Motor neuron (in vitro differentiated cells): ENCODE data around the gene PEX6. TPM values are rescaled to one million over a fixed set of nuclear protein-coding genes. Genes with fewer than 3 reads are reported as not detected.
"Not testable (repeated sequence)": the region's sequence is repeated elsewhere in the genome, so short reads cannot be mapped to it uniquely, and the experiment has no call there.

Experiments used
- ATAC-seq, 8 experiments: fragments of 200-7000 bp; cut with Tn5 transposase; replicated peaks in 6 of 8; 2 replicates each; pipeline ENCODE4 v1.8.0; 2021; ENCODE audit warnings: mild to moderate bottlenecking in 8 of 8, moderate library complexity in 8 of 8
- H3K27ac ChIP-seq, 2 donors: fragments of 250-450 bp; sonication (Bioruptor Pico); 2 replicates each; pipeline ENCODE4 v1.9.0; 2021; ENCODE audit warnings: antibody characterized with exemption in 2 of 2, mild to moderate bottlenecking in 2 of 2, moderate library complexity in 1 of 2
- H3K4me1 ChIP-seq, 2 donors: fragments of 250-450 bp; sonication (Bioruptor Pico); replicated peaks in 1 of 2; 2 replicates each; pipeline ENCODE4 v1.6.1; 2021; ENCODE audit warnings: antibody characterized with exemption in 2 of 2, mild to moderate bottlenecking in 2 of 2, moderate library complexity in 1 of 2
- H3K4me3 ChIP-seq, 5 donors: fragments of 250-450 bp; sonication (Bioruptor Pico); 2 replicates each; pipeline ENCODE4 v1.9.0; 2021; ENCODE audit warnings: antibody characterized with exemption in 5 of 5, mild to moderate bottlenecking in 5 of 5, moderate library complexity in 4 of 5
- WGBS, 10 experiments: fragments of 450-650 bp; shearing (Covaris generic); methylation state at CpG; one replicate each; pipeline ENCODE4 v1.0.0; 2022; 5-methylcytosine and 5-hydroxymethylcytosine counted together
- in situ Hi-C, 9 experiments: fragments of 400-800 bp; cut with MboI; loops; one replicate each; pipeline ENCODE4 v1.15.0; 2021; ENCODE audit warnings: low sequenced_read_pairs in 9 of 9, low pct_unique_long_range_greater_than_20kb in 2 of 9; ENCODE audit not compliant: unreplicated experiment in 9 of 9
- total RNA-seq, 8 experiments: library from RNA; unstranded; fragments of 300-600 nt; gene quantifications; 2 replicates each; pipeline versions ENCODE4 v1.2.3 to v1.2.4, GENCODE V29; 2022

The PEX6 gene
- total RNA-seq, 8 experiments from 2014 or later, result 8.6 to 24.3 (median 18.0) TPM

GRCh38 chr6:42960243-42961019, 18.6 kb downstream of the PEX6 start, which contains the start of gene GNMT:
Gene GNMT, plus strand, starts transcription at chr6:42960754. Its CDS starts 14 bp downstream, at chr6:42960768.
- peak within 1 kb of the TSS; percentile 18 to 32 (median 21) for H3K4me3 ChIP-seq
- H3K27ac ChIP-seq, result no peak within 1 kb of the TSS
- in situ Hi-C loops, result no loop called here
- peaks cover 0 to 6% of the 10 kb centered on the region in 2 donors for H3K4me1 ChIP-seq
- peak; percentile 72 to 90 (median 84) for ATAC-seq
- 0 to 17% (median 8%) methylated on average over 3 to 29 of the region's 62 CpGs; no CpG with 5 or more reads in 5 of the 10 experiments for whole genome bisulfite sequencing, 10 experiments

DNA sequence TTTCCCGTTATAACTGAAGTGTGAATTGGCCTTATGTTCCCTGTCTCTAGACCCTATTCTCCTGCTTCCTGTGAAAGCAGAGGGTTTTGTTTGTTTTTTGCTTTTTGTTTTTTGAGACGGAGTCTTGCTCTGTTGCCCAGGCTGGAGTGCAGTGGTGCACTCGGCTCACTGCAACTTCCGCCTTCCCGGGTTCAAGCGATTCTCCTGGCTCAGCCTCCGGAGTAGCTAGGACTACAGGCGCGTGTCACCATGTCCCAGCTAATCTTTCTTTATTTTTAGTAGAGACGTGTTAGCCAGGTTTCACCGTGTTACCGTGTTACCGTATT, 19.1 kb downstream of the PEX6 start:
- in situ Hi-C loops, result no loop called here
- ATAC-seq, result no peak

GRCh38 chr6:42958125-42958524, 20.9 kb downstream of the PEX6 start:
- ATAC-seq, result no peak
- Histone ChIP-seq H3K4me1 (peaks cover 0 to 6% of the 10 kb centered on the region in 2 donors), H3K27ac (no peak overlapping the region), H3K4me3 (no peak overlapping the region)
- 70 to 100% (median 83%) methylated on average over 1 to 5 of the region's 8 CpGs; no CpG with 5 or more reads in 3 of the 10 experiments for WGBS, 10 experiments
- in situ Hi-C loops, result no loop called here

More for the DNA sequence above, 19.1 kb downstream of the PEX6 start:
- WGBS, 10 experiments, result 6 to 77% (median 46%) methylated on average over 4 to 8 of the region's 13 CpGs; no CpG with 5 or more reads in 5 of the 10 experiments
- Histone ChIP-seq H3K27ac (no peak overlapping the region), H3K4me1 (peaks cover 0 to 6% of the 10 kb centered on the region in 2 donors), H3K4me3 (peak overlapping the region in 1 of 5 donors; percentile 32)

DNA sequence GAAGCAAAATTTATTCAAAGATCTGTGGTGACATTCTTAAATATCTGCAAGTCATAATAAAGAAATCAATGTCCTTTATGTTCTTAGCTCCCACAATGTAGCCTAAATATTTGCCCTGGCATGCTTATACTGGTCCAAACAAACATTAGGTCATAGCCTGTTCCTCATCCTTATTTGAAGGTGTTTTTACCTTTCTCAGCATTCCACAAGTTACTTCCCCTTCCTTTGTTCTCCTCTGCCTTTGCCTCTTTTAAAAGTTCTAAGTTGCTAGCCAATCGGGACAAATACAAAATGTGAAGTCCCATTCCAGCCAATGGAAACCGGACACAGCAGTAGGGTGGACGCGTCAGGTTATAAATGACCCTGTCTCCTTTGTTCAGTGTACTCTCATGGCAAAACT, 24.6 kb downstream of the PEX6 start:
- ATAC-seq, result not testable (repeated sequence)
- WGBS, 10 experiments, result 71 to 100% (median 86%) methylated on average over 1 to 4 of the region's 4 CpGs; no CpG with 5 or more reads in 6 of the 10 experiments

DNA sequence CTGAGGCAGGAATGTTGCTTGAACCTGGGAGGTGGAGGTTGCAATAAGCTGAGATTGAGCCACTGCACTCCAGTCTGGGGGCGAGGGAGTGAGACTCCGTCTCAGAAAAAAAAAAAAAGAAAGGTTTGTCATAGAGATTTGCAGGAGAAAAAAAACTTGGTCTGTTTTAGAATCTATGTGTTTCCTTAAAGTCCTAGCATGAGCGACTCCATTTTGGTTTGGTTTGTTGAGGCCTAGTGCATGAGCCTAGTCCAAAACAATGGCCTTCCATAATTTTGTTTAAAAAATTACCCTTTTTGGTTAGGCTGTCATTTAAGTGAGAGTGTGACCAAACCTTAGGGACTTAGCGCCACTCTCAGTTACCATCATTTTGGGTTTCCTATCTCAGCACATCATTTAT, 26.6 kb downstream of the PEX6 start:
- in situ Hi-C loops, result no loop called here
- Histone ChIP-seq H3K27ac (no peak overlapping the region), H3K4me3 (no peak overlapping the region), H3K4me1 (no peaks in the 10 kb centered on the region)
- ATAC-seq, result no peak
- WGBS, 10 experiments, result 47 to 100% (median 88%) methylated on average over 1 to 4 of the region's 4 CpGs

More for the DNA sequence above, 24.6 kb downstream of the PEX6 start:
- H3K4me1 ChIP-seq, H3K27ac ChIP-seq, in situ Hi-C loops, H3K4me3 ChIP-seq: not testable (repeated sequence)

- in situ Hi-C loops, result no loop called here
Measured at GRCh38 chr6:42947950-42948349, 31.0 kb downstream of the PEX6 start.

DNA sequence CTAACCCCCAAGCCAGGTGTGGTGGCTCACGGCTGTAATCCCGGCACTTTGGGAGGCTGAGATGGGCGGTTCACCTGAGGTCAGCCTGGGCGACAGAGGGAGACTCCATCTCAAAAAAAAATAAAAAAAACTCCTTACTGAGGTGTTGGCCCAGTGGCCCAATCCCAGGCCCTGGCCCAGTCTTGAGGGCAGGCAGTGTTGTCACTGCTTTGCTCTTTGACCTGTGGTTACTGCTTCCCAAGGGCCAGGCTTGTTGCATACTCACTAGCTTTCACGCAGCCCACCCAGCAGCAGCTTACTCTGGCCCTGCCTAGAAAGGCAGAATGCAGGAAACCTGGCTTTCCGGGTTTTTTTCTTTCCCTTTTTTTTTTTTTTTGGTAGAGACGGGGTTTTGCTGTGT, 36.5 kb downstream of the PEX6 start:
- in situ Hi-C loops, result no loop called here
- no peak for ATAC-seq
- no peak overlapping the region for H3K4me3 ChIP-seq
- H3K27ac ChIP-seq, result no peak overlapping the region
- WGBS, 10 experiments, result 70 to 96% (median 86%) methylated on average over 1 to 5 of the region's 7 CpGs; no CpG with 5 or more reads in 4 of the 10 experiments
- no peaks in the 10 kb centered on the region for H3K4me1 ChIP-seq

More at GRCh38 chr6:42947950-42948349, 31.0 kb downstream of the PEX6 start:
- no peak for ATAC-seq
- Histone ChIP-seq H3K4me1 (no peaks in the 10 kb centered on the region), H3K4me3 (no peak overlapping the region), H3K27ac (no peak overlapping the region)

DNA sequence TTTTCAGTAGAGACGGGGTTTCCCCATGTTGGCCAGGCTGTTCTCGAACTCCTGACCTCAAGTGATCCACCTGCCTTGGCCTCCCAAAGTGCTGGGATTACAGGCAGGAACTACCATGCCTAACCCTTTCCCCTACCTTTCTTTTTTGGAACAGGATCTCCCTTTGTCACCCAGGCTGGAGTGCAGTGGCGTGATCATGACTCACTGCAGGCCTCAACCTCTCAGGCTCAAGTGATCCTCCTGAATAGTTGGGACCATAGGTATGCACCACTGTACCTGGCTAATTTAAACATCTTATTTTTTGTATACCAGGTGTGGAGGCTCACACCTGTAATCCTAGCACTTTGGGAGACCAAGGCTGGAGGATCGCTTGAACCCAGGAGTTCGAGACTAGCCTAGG, 37.6 kb downstream of the PEX6 start:
- H3K4me1 ChIP-seq, H3K27ac ChIP-seq, in situ Hi-C loops, ATAC-seq, H3K4me3 ChIP-seq: not testable (repeated sequence)
- 90 to 100% (median 100%) methylated on average over 1 to 5 of the region's 5 CpGs; no CpG with 5 or more reads in 1 of the 10 experiments for WGBS, 10 experiments

- H3K4me1 ChIP-seq, result no peaks in the 10 kb centered on the region
- H3K4me3 ChIP-seq, result no peak overlapping the region
- in situ Hi-C loops, result no loop called here
- no peak for ATAC-seq
- H3K27ac ChIP-seq, result no peak overlapping the region
- 75 to 100% (median 92%) methylated on average over 1 to 4 of the region's 6 CpGs; no CpG with 5 or more reads in 7 of the 10 experiments for whole genome bisulfite sequencing, 10 experiments
Measured at GRCh38 chr6:42940493-42941045, 38.4 kb downstream of the PEX6 start.

DNA sequence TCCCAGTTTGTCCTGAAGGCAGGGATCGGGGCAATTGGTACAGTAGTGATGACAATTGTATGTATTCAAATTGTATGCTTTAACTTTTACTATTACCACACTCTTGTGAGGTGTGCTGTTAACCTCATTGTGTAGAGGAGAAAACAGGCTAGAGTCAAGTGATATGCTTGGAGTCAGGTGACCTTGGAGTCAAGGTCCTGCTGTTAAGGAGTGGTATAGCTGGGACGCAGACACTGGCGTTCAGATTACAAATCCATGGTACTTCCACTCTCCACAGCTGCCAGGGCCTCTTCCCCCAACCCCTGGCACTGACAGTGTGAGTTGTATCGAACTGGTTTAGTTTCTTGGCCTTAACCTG, 39.2 kb downstream of the PEX6 start:
- Histone ChIP-seq H3K27ac (no peak overlapping the region), H3K4me1 (no peaks in the 10 kb centered on the region), H3K4me3 (no peak overlapping the region)
- ATAC-seq, result no peak
- in situ Hi-C loops, result no loop called here
- 56 to 100% (median 78%) methylated on average over 1 to 3 of the region's 4 CpGs; no CpG with 5 or more reads in 4 of the 10 experiments for WGBS, 10 experiments

- peak in 4 of 8 experiments; percentile 27 to 99 (median 76) for ATAC-seq
- in situ Hi-C loops, result no loop called here
- H3K4me1 ChIP-seq, result no peaks in the 10 kb centered on the region
- H3K27ac ChIP-seq, result no peak overlapping the region
- WGBS, 10 experiments, result 40 to 100% (median 90%) methylated on average over 1 to 6 of the region's 9 CpGs; no CpG with 5 or more reads in 3 of the 10 experiments
- no peak overlapping the region for H3K4me3 ChIP-seq
Measured at GRCh38 chr6:42938987-42939809, 39.8 kb downstream of the PEX6 start.

GRCh38 chr6:42938428-42938796, 40.6 kb downstream of the PEX6 start:
- no peak for ATAC-seq
- 72 to 100% (median 80%) methylated on average over 1 to 3 of the region's 5 CpGs; no CpG with 5 or more reads in 5 of the 10 experiments for WGBS, 10 experiments
- Histone ChIP-seq H3K4me1 (no peaks in the 10 kb centered on the region), H3K27ac (no peak overlapping the region), H3K4me3 (no peak overlapping the region)
- in situ Hi-C loops, result no loop called here
